ELR (cell line): Measurements from ENCODE around the gene ABCG5.

ENCODE experiments used
- DNase-seq: peaks from one replicate; pipeline ENCODE4 v3.0.0-alpha.2; 2015; ENCODE audit warnings: low read depth

The ABCG5 gene

GRCh38 chr2:43806719-43807031 is 32.0 kb downstream of the ABCG5 start:
- DNase-seq: no peak

- no peak for DNase-seq
Observed at GRCh38 chr2:43803113-43803512, 35.5 kb downstream of the ABCG5 start.

- no peak for DNase-seq
Observed at GRCh38 chr2:43802135-43802534, 36.5 kb downstream of the ABCG5 start.

- DNase-seq: no peak
Observed at GRCh38 chr2:43800894-43801293, 37.7 kb downstream of the ABCG5 start.

- DNase-seq: peak; percentile 21
Observed at GRCh38 chr2:43798300-43798699, 40.3 kb downstream of the ABCG5 start.

- no peak for DNase-seq
Observed at GRCh38 chr2:43796206-43796605, 42.4 kb downstream of the ABCG5 start.

- no peak for DNase-seq
Observed at GRCh38 chr2:43794956-43795355, 43.7 kb downstream of the ABCG5 start.

GRCh38 chr2:43792653-43793052 is 46.0 kb downstream of the ABCG5 start:
- no peak for DNase-seq

- DNase-seq: no peak
Observed at GRCh38 chr2:43791035-43791765, 47.4 kb downstream of the ABCG5 start.

GRCh38 chr2:43790147-43790546 is 48.5 kb downstream of the ABCG5 start:
- no peak for DNase-seq

GRCh38 chr2:43788646-43789045 is 50.0 kb downstream of the ABCG5 start:
- DNase-seq: no peak

- DNase-seq: no peak
Observed at GRCh38 chr2:43787895-43788294, 50.7 kb downstream of the ABCG5 start.

GRCh38 chr2:43778233-43778632 is 60.4 kb downstream of the ABCG5 start:
- no peak for DNase-seq

- DNase-seq: no peak
Observed at GRCh38 chr2:43777306-43777926, 61.2 kb downstream of the ABCG5 start.

GRCh38 chr2:43776324-43776723 is 62.3 kb downstream of the ABCG5 start:
- no peak for DNase-seq

- no peak for DNase-seq
Observed at GRCh38 chr2:43774617-43775016, 64.0 kb downstream of the ABCG5 start.

GRCh38 chr2:43773876-43774613 is 64.6 kb downstream of the ABCG5 start, which contains the start of gene DYNC2LI1:
Gene DYNC2LI1 (plus strand): TSS chr2:43774039. CDS start chr2:43774139, 100 bp downstream.
- peak; percentile 92 for DNase-seq

- no peak for DNase-seq
Observed at GRCh38 chr2:43766006-43766405, 72.6 kb downstream of the ABCG5 start.

- no peak for DNase-seq
Observed at GRCh38 chr2:43764086-43764705, 74.4 kb downstream of the ABCG5 start.

GRCh38 chr2:43763091-43763490 is 75.5 kb downstream of the ABCG5 start:
- DNase-seq: no peak
